ENCODE measurements around the gene ZNF385C.
"Not testable (repeated sequence)": the region's sequence is repeated elsewhere in the genome, so short reads cannot be mapped to it uniquely, and the experiment has no call there.

The ZNF385C gene

GRCh38 chr17:42019509-42020404 lies 78.5 kb downstream of the ZNF385C start, which contains the start of gene NKIRAS2:
NKIRAS2 (plus strand) TSS chr17:42020090; CDS start chr17:42021578, 1,488 bp downstream.
- peak; percentile 96 for DNase-seq (ENCODE audit: low spot score)

GRCh38 chr17:42018988-42019387 lies 79.3 kb downstream of the ZNF385C start:
- no peak for DNase-seq (ENCODE audit: low spot score)

GRCh38 chr17:42018339-42018738 lies 79.9 kb downstream of the ZNF385C start:
- DNase-seq (ENCODE audit: low spot score) = peak; percentile 57

GRCh38 chr17:42017866-42018200 lies 80.4 kb downstream of the ZNF385C start:
- peak; percentile 60 for DNase-seq (ENCODE audit: low spot score)

GRCh38 chr17:42016941-42017865 lies 81.1 kb downstream of the ZNF385C start, which contains the start of gene DNAJC7:
DNAJC7 (minus strand) TSS chr17:42017439; CDS start chr17:42017416, 23 bp downstream.
- peak; percentile 95 for DNase-seq (ENCODE audit: low spot score)

GRCh38 chr17:42016411-42016831 lies 81.9 kb downstream of the ZNF385C start:
- DNase-seq (ENCODE audit: low spot score) = no peak

- DNase-seq (ENCODE audit: low spot score) = not testable (repeated sequence)
Measured at GRCh38 chr17:42013740-42014139, 84.5 kb downstream of the ZNF385C start.

GRCh38 chr17:42012363-42012762 lies 85.9 kb downstream of the ZNF385C start:
- not testable (repeated sequence) for DNase-seq (ENCODE audit: low spot score)

- DNase-seq (ENCODE audit: low spot score) = no peak
Measured at GRCh38 chr17:42010898-42011516, 87.3 kb downstream of the ZNF385C start.

GRCh38 chr17:42010266-42010680 lies 88.0 kb downstream of the ZNF385C start:
- not testable (repeated sequence) for DNase-seq (ENCODE audit: low spot score)

GRCh38 chr17:42009170-42009569 lies 89.1 kb downstream of the ZNF385C start:
- DNase-seq (ENCODE audit: low spot score) = no peak

GRCh38 chr17:42005166-42005565 lies 93.1 kb downstream of the ZNF385C start:
- DNase-seq (ENCODE audit: low spot score) = no peak

- no peak for DNase-seq (ENCODE audit: low spot score)
Measured at GRCh38 chr17:42002792-42003301, 95.4 kb downstream of the ZNF385C start.

GRCh38 chr17:42002175-42002791 lies 96.0 kb downstream of the ZNF385C start:
- DNase-seq (ENCODE audit: low spot score) = no peak

- no peak for DNase-seq (ENCODE audit: low spot score)
Measured at GRCh38 chr17:42001729-42002128, 96.5 kb downstream of the ZNF385C start.

GRCh38 chr17:42000413-42001133 lies 97.7 kb downstream of the ZNF385C start:
- DNase-seq (ENCODE audit: low spot score) = no peak

- DNase-seq (ENCODE audit: low spot score) = no peak
Measured at GRCh38 chr17:41998497-41998896, 99.8 kb downstream of the ZNF385C start.

GRCh38 chr17:41996855-41997164 lies 101.5 kb downstream of the ZNF385C start:
- DNase-seq (ENCODE audit: low spot score) = no peak

- no peak for DNase-seq (ENCODE audit: low spot score)
Measured at GRCh38 chr17:41992576-41992975, 105.7 kb downstream of the ZNF385C start.

GRCh38 chr17:41989702-41990419 lies 108.4 kb downstream of the ZNF385C start:
- DNase-seq (ENCODE audit: low spot score) = peak; percentile 52
